ENCODE measurements around the gene VEGFD.

Gene VEGFD

GRCh38 chrX:15401378-15401777 lies 17.2 kb upstream of the VEGFD start:
- no peak for DNase-seq (ENCODE audit: low read depth)
- in situ Hi-C loops (cut with HindIII; ENCODE audit: low sequenced_read_pairs) = no loop called here
- H3K4me3 ChIP-seq (ENCODE audit: low read depth, low read length) = no peak overlapping the region

GRCh38 chrX:15399962-15400391 lies 15.8 kb upstream of the VEGFD start:
- no peak for TF ChIP-seq CTCF (IDR thresholded peaks at IDR 0.05; ENCODE audit: low read depth, low read length, missing control alignments)
- no peak for DNase-seq (ENCODE audit: low read depth)
- H3K4me3 ChIP-seq (ENCODE audit: low read depth, low read length) = no peak overlapping the region
- in situ Hi-C loops (cut with HindIII; ENCODE audit: low sequenced_read_pairs) = no loop called here

More at GRCh38 chrX:15401378-15401777, 17.2 kb upstream of the VEGFD start:
- no peak for TF ChIP-seq CTCF (IDR thresholded peaks at IDR 0.05; ENCODE audit: low read depth, low read length, missing control alignments)

GRCh38 chrX:15398874-15399273 lies 14.7 kb upstream of the VEGFD start:
- TF ChIP-seq CTCF (IDR thresholded peaks at IDR 0.05; ENCODE audit: low read depth, low read length, missing control alignments) = no peak
- DNase-seq (ENCODE audit: low read depth) = no peak
- H3K4me3 ChIP-seq (ENCODE audit: low read depth, low read length) = no peak overlapping the region
- in situ Hi-C loops (cut with HindIII; ENCODE audit: low sequenced_read_pairs) = no loop called here

GRCh38 chrX:15395789-15396188 lies 11.6 kb upstream of the VEGFD start:
- in situ Hi-C loops (cut with HindIII; ENCODE audit: low sequenced_read_pairs) = no loop called here
- TF ChIP-seq CTCF (IDR thresholded peaks at IDR 0.05; ENCODE audit: low read depth, low read length, missing control alignments) = no peak
- H3K4me3 ChIP-seq (ENCODE audit: low read depth, low read length) = no peak overlapping the region
- no peak for DNase-seq (ENCODE audit: low read depth)

- in situ Hi-C loops (cut with HindIII; ENCODE audit: low sequenced_read_pairs) = no loop called here
- H3K4me3 ChIP-seq (ENCODE audit: low read depth, low read length) = no peak overlapping the region
- DNase-seq (ENCODE audit: low read depth) = no peak
- no peak for TF ChIP-seq CTCF (IDR thresholded peaks at IDR 0.05; ENCODE audit: low read depth, low read length, missing control alignments)
Measured at GRCh38 chrX:15391850-15392249, 7.6 kb upstream of the VEGFD start.

- in situ Hi-C loops (cut with HindIII; ENCODE audit: low sequenced_read_pairs) = no loop called here
- no peak for TF ChIP-seq CTCF (IDR thresholded peaks at IDR 0.05; ENCODE audit: low read depth, low read length, missing control alignments)
- no peak overlapping the region for H3K4me3 ChIP-seq (ENCODE audit: low read depth, low read length)
- no peak for DNase-seq (ENCODE audit: low read depth)
Measured at GRCh38 chrX:15382813-15383212, 1.4 kb downstream of the VEGFD start.

GRCh38 chrX:15376956-15377355 lies 7.3 kb downstream of the VEGFD start:
- in situ Hi-C loops (cut with HindIII; ENCODE audit: low sequenced_read_pairs) = no loop called here
- no peak for DNase-seq (ENCODE audit: low read depth)
- no peak for TF ChIP-seq CTCF (IDR thresholded peaks at IDR 0.05; ENCODE audit: low read depth, low read length, missing control alignments)
- H3K4me3 ChIP-seq (ENCODE audit: low read depth, low read length) = no peak overlapping the region

All from astrocyte of the cerebellum (primary cell).